ENCODE data around the gene CSNK2B.
"Not testable (repeated sequence)": the region's sequence is repeated elsewhere in the genome, so short reads cannot be mapped to it uniquely, and the experiment has no call there.

CSNK2B gene

GRCh38 chr6:31708224-31708623 is 42.3 kb downstream of the CSNK2B start:
- H2BK120ac ChIP-seq (ENCODE audit: low read depth, low read length) = no peak overlapping the region
- no peak overlapping the region for H2BK12ac ChIP-seq (ENCODE audit: low read length in 2 of 2)
- H3K23ac ChIP-seq (ENCODE audit: low read length in 2 of 2) = no peak overlapping the region
- no peak overlapping the region for H2AK5ac ChIP-seq (ENCODE audit: low read length, severe bottlenecking)
- no peaks in the 10 kb centered on the region for H3K9me3 ChIP-seq (ENCODE audit: control insufficient read depth, low read length)
- no peak overlapping the region for H2AFZ ChIP-seq (ENCODE audit: low read depth, low read length)
- peaks cover 0 to 3% of the 10 kb centered on the region in 2 experiments for H3K36me3 ChIP-seq (ENCODE audit: control insufficient read depth in 1 of 2, insufficient read depth in 2 of 2, low read depth in 1 of 2, low read length in 2 of 2)
- peaks cover 19 to 30% of the 10 kb centered on the region in 2 experiments for H3K27me3 ChIP-seq (ENCODE audit: control insufficient read depth in 1 of 2, insufficient read depth in 1 of 2, low read length in 2 of 2)
- no peak overlapping the region for H3K4me2 ChIP-seq (ENCODE audit: low read length, poor library complexity, severe bottlenecking)
- DNase-seq = no peak
- no peak overlapping the region for H3K9ac ChIP-seq (ENCODE audit: low read length)
- H4K91ac ChIP-seq (ENCODE audit: low read length) = no peak overlapping the region
- no peak overlapping the region for H3K4ac ChIP-seq (ENCODE audit: low read depth in 1 of 2, low read length in 2 of 2)
- 99% methylated on average over 2 of the region's 3 CpGs for WGBS
- H3K4me1 ChIP-seq (ENCODE audit: control insufficient read depth, insufficient read depth, low read depth, low read length) = peaks cover 5% of the 10 kb centered on the region
- H3K18ac ChIP-seq (ENCODE audit: low read depth in 1 of 2, low read length in 2 of 2) = no peak overlapping the region
- H2BK5ac ChIP-seq (ENCODE audit: low read depth, low read length, poor library complexity, severe bottlenecking) = no peak overlapping the region
- H3K4me3 ChIP-seq (ENCODE audit: insufficient read depth in 1 of 2, low read depth in 1 of 2, low read length in 2 of 2) = no peak overlapping the region
- no peak overlapping the region for H2BK15ac ChIP-seq (ENCODE audit: low read depth, poor library complexity, severe bottlenecking)
- H3K14ac ChIP-seq (ENCODE audit: low read length in 2 of 2) = no peak overlapping the region
- H4K8ac ChIP-seq (ENCODE audit: low read length) = no peak overlapping the region
- no peak overlapping the region for H3K27ac ChIP-seq (ENCODE audit: low read length, poor library complexity, severe bottlenecking)
- peaks cover 1% of the 10 kb centered on the region for H3K79me1 ChIP-seq (replicated peaks; ENCODE audit: low read length, poor library complexity, severe bottlenecking)

DNA sequence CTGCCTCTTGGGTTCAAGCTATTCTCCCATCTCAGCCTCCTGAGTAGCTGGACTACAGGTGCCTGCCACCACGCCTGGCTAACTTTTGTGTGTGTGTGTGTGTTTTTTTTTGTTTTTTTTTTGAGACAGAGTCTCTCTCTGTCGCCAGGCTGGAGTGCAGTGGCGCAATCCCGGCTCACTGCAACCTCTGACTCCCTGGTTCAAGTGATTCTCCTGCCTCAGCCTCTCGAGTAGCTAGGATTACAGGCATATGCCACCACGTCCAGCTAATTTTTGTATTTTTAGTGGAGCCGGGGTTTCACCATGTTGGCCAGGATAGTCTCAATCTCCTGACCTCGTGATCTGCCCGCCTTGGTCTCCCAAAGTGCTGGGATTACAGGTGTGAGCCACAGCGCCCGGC is 43.3 kb downstream of the CSNK2B start:
- not testable (repeated sequence) for H3K9ac ChIP-seq (ENCODE audit: low read length); H3K9me3 ChIP-seq (ENCODE audit: control insufficient read depth, low read length); H3K4me1 ChIP-seq (ENCODE audit: control insufficient read depth, insufficient read depth, low read depth, low read length); H2BK15ac ChIP-seq (ENCODE audit: low read depth, poor library complexity, severe bottlenecking); DNase-seq; H3K23ac ChIP-seq (ENCODE audit: low read length in 2 of 2); H2BK5ac ChIP-seq (ENCODE audit: low read depth, low read length, poor library complexity, severe bottlenecking); H3K4me2 ChIP-seq (ENCODE audit: low read length, poor library complexity, severe bottlenecking); H3K79me1 ChIP-seq (replicated peaks; ENCODE audit: low read length, poor library complexity, severe bottlenecking); H3K4me3 ChIP-seq (ENCODE audit: insufficient read depth in 1 of 2, low read depth in 1 of 2, low read length in 2 of 2); H2BK120ac ChIP-seq (ENCODE audit: low read depth, low read length); H4K8ac ChIP-seq (ENCODE audit: low read length); H3K27ac ChIP-seq (ENCODE audit: low read length, poor library complexity, severe bottlenecking); H4K91ac ChIP-seq (ENCODE audit: low read length); H2AFZ ChIP-seq (ENCODE audit: low read depth, low read length); H3K14ac ChIP-seq (ENCODE audit: low read length in 2 of 2); H3K36me3 ChIP-seq (ENCODE audit: control insufficient read depth in 1 of 2, insufficient read depth in 2 of 2, low read depth in 1 of 2, low read length in 2 of 2); H2AK5ac ChIP-seq (ENCODE audit: low read length, severe bottlenecking); H2BK12ac ChIP-seq (ENCODE audit: low read length in 2 of 2); H3K4ac ChIP-seq (ENCODE audit: low read depth in 1 of 2, low read length in 2 of 2); H3K18ac ChIP-seq (ENCODE audit: low read depth in 1 of 2, low read length in 2 of 2)
- H3K27me3 ChIP-seq (ENCODE audit: control insufficient read depth in 1 of 2, insufficient read depth in 1 of 2, low read length in 2 of 2) = peaks cover 28 to 36% of the 10 kb centered on the region in 2 experiments
- 93% methylated on average over 11 of the region's 11 CpGs for WGBS

DNA sequence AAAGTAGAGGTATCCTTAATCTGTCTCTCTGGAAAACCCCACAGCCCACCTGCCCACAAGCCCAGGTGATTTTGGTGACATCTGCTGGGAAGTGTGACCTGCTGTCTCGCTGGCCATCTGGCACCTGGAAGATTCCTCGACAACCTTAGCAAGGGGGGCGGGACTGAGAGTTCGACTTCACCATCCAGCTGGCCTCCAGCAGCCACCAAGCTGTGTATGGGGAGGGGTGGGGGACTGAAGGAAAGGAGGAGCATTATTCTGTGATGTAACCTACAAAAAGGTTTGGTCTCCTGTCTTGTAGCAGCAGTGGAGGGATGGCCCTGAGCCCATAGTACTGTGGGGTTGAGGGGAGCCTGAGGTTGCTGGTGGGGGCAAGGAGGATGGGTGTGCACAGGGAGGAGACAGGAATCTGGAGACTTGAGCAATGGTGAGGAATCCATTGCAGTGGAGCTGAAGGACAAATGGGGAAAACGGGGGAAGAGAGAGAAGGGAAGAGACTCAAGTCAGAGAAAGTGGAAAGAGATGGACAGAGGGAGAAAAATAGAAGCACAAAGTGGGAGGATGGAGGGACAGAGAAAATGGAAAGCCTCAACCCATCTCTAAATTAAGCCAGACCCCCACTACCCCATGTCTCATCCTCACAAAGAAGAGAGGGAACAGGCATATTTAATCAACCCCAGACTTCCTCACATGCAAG is 44.8 kb downstream of the CSNK2B start:
- no peak overlapping the region for H2AFZ ChIP-seq (ENCODE audit: low read depth, low read length)
- peaks cover 4% of the 10 kb centered on the region for H3K4me1 ChIP-seq (ENCODE audit: control insufficient read depth, insufficient read depth, low read depth, low read length)
- WGBS = 62% methylated on average over 5 of the region's 5 CpGs
- no peak overlapping the region for H2BK12ac ChIP-seq (ENCODE audit: low read length in 2 of 2)
- H3K23ac ChIP-seq (ENCODE audit: low read length in 2 of 2) = no peak overlapping the region
- no peak overlapping the region for H3K4me2 ChIP-seq (ENCODE audit: low read length, poor library complexity, severe bottlenecking)
- H3K14ac ChIP-seq (ENCODE audit: low read length in 2 of 2) = no peak overlapping the region
- no peaks in the 10 kb centered on the region for H3K79me1 ChIP-seq (replicated peaks; ENCODE audit: low read length, poor library complexity, severe bottlenecking)
- H4K8ac ChIP-seq (ENCODE audit: low read length) = no peak overlapping the region
- no peak overlapping the region for H3K27ac ChIP-seq (ENCODE audit: low read length, poor library complexity, severe bottlenecking)
- H4K91ac ChIP-seq (ENCODE audit: low read length) = no peak overlapping the region
- H3K4me3 ChIP-seq (ENCODE audit: insufficient read depth in 1 of 2, low read depth in 1 of 2, low read length in 2 of 2) = no peak overlapping the region
- H3K27me3 ChIP-seq (ENCODE audit: control insufficient read depth in 1 of 2, insufficient read depth in 1 of 2, low read length in 2 of 2) = peaks cover 38 to 41% of the 10 kb centered on the region in 2 experiments
- no peak overlapping the region for H3K4ac ChIP-seq (ENCODE audit: low read depth in 1 of 2, low read length in 2 of 2)
- no peaks in the 10 kb centered on the region for H3K9me3 ChIP-seq (ENCODE audit: control insufficient read depth, low read length)
- H2AK5ac ChIP-seq (ENCODE audit: low read length, severe bottlenecking) = no peak overlapping the region
- H3K18ac ChIP-seq (ENCODE audit: low read depth in 1 of 2, low read length in 2 of 2) = no peak overlapping the region
- H2BK15ac ChIP-seq (ENCODE audit: low read depth, poor library complexity, severe bottlenecking) = no peak overlapping the region
- H2BK120ac ChIP-seq (ENCODE audit: low read depth, low read length) = no peak overlapping the region
- no peak for DNase-seq
- peaks cover 0 to 3% of the 10 kb centered on the region in 2 experiments for H3K36me3 ChIP-seq (ENCODE audit: control insufficient read depth in 1 of 2, insufficient read depth in 2 of 2, low read depth in 1 of 2, low read length in 2 of 2)
- no peak overlapping the region for H2BK5ac ChIP-seq (ENCODE audit: low read depth, low read length, poor library complexity, severe bottlenecking)
- H3K9ac ChIP-seq (ENCODE audit: low read length) = no peak overlapping the region

DNA sequence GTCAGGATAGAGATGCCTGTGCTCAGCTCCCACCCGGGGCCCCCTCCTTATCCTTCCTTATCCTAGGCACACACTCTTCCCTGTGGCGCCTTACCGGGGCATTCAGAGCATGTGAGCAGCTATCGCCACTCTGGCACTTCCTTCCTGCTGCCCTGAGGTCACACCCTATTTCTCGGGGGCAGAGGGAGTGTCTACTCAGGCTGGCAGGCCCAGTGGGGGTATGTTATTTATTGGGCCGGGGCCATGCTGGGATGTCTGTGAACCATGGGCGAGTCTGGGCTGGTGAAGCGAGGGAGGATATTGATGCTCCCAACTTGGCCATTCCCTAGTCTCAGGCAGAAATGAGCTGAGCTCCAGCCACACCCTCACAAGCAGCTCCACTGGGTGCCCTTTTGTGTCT is 45.4 kb downstream of the CSNK2B start:
- Histone ChIP-seq H2BK12ac (ENCODE audit: low read length in 2 of 2) (no peak overlapping the region), H2AK5ac (ENCODE audit: low read length, severe bottlenecking) (no peak overlapping the region), H3K23ac (ENCODE audit: low read length in 2 of 2) (peak overlapping the region in 1 of 2 experiments; percentile 29), H3K36me3 (ENCODE audit: control insufficient read depth in 1 of 2, insufficient read depth in 2 of 2, low read depth in 1 of 2, low read length in 2 of 2) (peaks cover 0 to 3% of the 10 kb centered on the region in 2 experiments), H2BK5ac (ENCODE audit: low read depth, low read length, poor library complexity, severe bottlenecking) (no peak overlapping the region), H2AFZ (ENCODE audit: low read depth, low read length) (no peak overlapping the region), H4K91ac (ENCODE audit: low read length) (no peak overlapping the region), H3K79me1 (replicated peaks; ENCODE audit: low read length, poor library complexity, severe bottlenecking) (no peaks in the 10 kb centered on the region), H3K18ac (ENCODE audit: low read depth in 1 of 2, low read length in 2 of 2) (no peak overlapping the region), H3K4ac (ENCODE audit: low read depth in 1 of 2, low read length in 2 of 2) (no peak overlapping the region), H3K4me2 (ENCODE audit: low read length, poor library complexity, severe bottlenecking) (no peak overlapping the region), H4K8ac (ENCODE audit: low read length) (no peak overlapping the region), H3K14ac (ENCODE audit: low read length in 2 of 2) (no peak overlapping the region), H3K4me3 (ENCODE audit: insufficient read depth in 1 of 2, low read depth in 1 of 2, low read length in 2 of 2) (no peak overlapping the region), H3K9ac (ENCODE audit: low read length) (no peak overlapping the region), H3K27me3 (ENCODE audit: control insufficient read depth in 1 of 2, insufficient read depth in 1 of 2, low read length in 2 of 2) (peaks cover 38 to 41% of the 10 kb centered on the region in 2 experiments), H2BK15ac (ENCODE audit: low read depth, poor library complexity, severe bottlenecking) (no peak overlapping the region), H3K27ac (ENCODE audit: low read length, poor library complexity, severe bottlenecking) (no peak overlapping the region), H3K4me1 (ENCODE audit: control insufficient read depth, insufficient read depth, low read depth, low read length) (peaks cover 4% of the 10 kb centered on the region), H3K9me3 (ENCODE audit: control insufficient read depth, low read length) (no peaks in the 10 kb centered on the region), H2BK120ac (ENCODE audit: low read depth, low read length) (no peak overlapping the region)
- DNase-seq = no peak
- WGBS = 86% methylated on average over 8 of the region's 8 CpGs

Data from mesenchymal stem cell (in vitro differentiated cells and primary cell).